COLO668 (cell line): ENCODE results near the gene FANCC.

ENCODE experiments used
- DNase-seq: peaks from one replicate; lab custom pipeline; 2025; ENCODE audit not compliant: unreplicated experiment; lab: John Stamatoyannopoulos, UW

FANCC gene

GRCh38 chr9:95127249-95128176 is 190.0 kb downstream of the FANCC start:
- peak; percentile 83 for DNase-seq

DNA sequence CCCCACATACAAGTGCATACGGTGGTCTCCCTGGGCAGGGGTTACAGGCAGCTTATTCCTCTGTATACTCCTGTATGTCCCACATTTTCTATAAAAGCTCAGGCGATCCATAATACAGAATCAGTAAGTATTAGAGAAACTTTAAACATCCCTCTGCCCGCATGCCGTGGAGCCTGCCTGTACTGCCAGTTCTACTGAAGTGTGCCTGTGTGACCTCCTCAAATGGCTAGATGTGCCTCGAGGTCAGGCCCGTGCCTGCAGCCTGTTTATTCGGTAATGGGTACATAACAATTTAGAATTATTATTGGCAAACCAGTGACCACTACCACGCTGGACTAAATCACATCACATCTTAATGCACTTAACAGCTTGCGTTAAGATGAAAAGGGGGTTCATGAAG is 190.8 kb downstream of the FANCC start:
- DNase-seq, result no peak

DNA sequence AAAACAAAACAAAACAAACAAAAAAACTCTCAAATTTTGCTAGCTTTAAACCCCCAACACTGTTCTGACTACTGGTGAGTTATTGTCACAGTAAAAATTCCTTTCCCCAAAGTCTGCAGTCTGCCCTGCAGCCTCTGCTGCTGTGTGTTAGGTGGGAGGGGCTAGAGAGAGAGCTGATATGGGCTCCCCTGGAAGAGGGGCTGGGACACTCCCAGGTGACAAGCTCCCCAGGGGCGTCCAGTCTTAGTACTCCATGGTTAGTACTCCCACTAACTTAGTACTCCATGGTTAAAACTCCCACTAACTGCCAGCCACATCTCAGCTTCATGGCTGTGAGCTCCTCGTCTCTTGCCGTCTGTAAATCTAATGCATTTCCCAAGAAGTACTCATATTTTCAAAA is 191.9 kb downstream of the FANCC start:
- DNase-seq, result no peak

GRCh38 chr9:95124582-95125367 is 192.7 kb downstream of the FANCC start:
- DNase-seq, result peak; percentile 11

DNA sequence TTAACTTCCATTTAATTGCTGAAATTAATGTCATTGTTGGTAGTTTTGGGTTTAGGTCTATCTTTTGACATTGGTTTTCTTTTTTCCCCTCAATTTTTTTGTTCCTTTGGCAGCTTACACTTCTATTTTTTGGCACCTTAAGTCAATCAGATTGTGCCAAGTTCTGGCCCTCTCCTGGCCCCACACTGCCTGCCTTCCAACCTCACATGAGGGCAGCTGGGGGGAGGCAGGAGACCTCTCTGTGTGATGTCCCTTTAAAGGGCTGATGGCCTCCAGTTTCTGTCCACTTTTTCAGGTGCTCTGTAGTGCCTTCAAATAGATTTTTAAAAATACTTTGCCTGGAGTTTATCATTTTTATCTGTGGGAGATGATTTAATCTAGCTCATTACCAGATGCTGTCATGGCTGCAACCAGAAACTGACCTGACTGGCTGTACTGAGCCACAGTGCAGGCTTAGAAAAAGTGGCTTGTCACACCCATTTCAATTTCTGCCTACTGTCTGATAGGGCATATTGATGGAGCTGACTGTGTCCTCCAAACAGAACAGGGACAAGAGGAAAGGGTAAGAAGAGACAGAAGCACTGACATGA is 196.6 kb downstream of the FANCC start:
- no peak for DNase-seq

- DNase-seq, result no peak
These were observed 198.9 kb downstream of the FANCC start for GRCh38 chr9:95118596-95118995.

DNA sequence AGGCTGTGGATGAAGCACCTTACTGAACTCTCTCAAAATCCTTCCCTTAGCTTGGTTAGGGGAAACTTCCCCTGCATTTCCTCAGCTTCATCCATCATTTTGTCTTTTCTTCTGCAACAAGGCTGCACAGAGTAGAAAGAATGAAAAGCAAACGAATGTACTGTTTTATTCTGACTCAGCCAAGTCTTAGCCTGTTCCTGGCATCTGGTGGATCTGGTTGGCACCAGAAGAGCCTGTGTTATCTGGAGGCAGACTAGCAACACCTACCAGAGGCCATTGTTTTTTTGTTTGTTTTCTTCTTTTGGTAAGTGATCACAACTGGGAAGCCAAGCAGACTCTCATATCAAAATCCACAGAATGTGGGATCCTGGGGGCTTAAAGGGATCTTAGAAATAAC is 200.7 kb downstream of the FANCC start:
- DNase-seq, result no peak

GRCh38 chr9:95116002-95116807 is 201.3 kb downstream of the FANCC start:
- DNase-seq, result no peak

DNA sequence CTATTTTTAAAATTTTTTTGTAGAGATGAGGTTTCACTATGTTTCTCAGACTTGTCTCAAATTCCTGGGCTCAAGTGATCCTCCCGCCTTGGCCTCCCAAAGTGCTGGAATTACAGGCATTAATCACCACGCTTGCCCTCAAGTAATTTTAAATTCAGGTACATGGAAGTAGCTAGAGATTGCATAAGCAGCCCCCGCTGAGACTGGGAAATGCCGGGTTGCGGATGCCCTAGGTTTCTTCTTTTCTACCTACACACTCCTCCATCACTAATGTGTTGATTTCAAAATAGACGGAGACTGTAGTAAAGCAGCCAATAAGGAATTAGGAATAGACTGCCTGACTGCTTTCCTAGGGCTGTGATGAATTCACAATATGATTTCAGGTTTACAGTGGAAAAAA is 202.4 kb downstream of the FANCC start:
- DNase-seq, result no peak

DNA sequence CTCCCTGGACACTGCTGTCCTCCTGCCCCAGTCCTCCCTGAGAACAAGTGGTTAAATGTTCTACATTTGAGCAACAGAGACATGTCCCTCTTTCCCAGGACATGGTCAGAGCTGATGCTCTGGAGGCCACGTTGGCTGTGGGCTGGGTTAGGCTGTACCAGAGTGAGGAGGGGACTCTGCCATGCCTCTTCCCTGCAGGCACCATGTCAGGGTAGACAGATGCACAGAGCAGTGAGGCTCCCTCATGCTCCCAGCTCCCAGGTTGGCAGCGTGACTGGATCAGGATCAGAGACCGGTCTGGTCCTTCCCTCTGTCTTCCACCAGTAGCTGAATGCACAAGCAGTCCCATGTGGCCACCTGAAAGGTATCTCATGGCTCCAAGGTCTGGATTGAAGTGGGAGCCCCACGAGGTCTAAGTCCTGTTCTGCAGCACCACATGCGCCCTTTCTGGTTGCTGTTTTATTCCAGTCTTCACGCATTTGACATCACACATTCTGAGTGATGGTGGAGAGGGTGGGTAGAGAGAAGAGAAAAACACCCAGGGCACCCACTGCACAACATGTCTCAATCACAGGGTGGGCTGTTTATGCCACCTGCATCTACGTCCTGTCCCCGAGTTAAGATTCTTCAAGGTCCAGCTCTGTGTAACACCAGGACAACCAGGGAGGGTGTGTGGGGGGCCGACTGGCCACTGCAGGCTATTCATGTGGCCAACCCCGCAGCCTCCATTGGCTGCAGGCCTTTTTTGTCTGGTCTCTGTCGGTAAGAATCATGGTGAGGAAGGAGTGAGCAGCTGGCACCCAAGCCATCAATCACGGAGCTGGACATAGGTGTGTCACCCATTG is 204.9 kb downstream of the FANCC start:
- DNase-seq, result no peak

DNA sequence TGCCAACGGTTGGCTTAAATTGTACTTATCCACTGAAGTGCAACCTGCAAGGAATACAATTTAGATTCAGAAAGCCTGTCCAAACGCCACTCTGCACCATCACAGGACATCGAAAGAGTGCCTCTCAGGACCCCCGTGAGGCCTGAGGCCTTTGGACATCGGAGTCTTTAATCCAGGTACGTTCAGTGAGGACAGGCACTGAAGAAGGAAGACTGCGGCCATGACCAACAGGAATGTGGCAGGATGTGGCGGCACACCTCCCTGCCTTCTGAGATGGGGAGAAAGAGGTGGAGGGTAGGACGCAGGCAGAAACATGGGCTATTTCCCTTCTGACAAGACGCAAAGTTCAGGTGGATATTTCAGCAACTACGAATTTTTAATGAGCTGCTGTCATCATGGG is 205.8 kb downstream of the FANCC start:
- DNase-seq, result no peak

DNA sequence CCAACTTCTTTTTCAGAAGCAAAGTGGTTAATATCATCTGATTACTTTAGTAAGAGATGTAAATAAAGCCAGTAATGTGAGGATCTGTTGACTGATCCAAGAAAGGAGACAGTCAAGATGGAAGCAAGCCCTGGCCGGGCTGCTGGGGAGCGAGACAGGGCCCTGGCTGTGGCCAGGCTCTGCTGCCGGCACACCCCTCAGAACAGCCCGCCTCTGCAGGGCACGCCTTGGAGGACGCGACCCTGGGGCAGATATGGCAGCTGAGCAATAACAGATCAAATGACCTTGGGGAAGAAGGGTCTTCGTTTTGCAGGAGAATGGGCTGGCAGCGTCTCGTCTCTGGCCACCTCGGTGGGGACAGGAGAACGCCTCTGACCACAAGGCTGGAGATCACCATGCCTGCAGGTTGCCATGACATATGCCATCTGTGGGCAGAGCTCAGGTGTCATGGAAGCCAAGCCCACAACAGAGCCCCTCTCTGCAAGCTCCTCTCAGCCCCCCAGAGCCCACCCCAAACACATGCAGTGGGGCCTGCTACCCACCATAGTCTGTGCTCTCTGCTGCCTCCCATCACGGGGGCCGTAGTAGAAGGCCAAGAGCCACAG is 206.5 kb downstream of the FANCC start:
- DNase-seq, result no peak

DNA sequence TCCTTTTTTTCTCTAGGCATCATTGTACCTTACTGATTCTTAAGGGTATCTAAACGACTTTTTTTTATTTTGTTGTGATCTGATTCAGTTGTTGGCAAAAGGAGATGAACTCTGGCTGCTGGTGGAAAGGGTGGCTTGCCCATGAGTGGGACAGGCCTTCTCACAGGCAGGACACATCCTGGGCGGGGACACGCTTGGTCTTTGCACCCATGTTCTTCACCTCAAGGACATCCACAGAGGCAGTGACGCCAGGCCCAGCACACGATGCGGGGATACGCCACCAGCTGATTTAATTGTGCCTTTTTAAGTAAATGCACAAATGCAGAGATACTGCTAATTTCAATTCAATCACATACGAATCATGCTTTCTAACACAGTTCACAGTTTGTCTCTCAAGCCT is 208.1 kb downstream of the FANCC start:
- DNase-seq, result no peak

DNA sequence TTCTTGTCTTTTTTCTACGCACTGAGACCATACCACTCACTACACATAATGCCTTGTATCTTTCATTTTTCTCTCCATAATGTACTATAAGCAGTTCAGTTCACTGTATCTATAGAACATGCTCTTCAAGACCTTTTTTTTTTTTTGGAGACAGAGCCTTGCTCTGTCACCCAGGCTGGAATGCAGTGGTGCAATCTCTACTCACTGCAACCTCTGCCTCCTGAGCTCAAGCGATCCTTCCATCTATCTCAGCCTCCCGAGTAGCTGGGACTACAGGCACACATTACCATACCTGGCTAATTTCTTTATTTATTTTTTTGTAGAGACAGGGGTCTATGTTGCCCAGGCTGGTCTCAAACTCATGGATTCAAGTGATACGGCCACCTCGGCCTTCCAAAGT is 208.7 kb downstream of the FANCC start:
- no peak for DNase-seq

GRCh38 chr9:95107976-95108375 is 209.5 kb downstream of the FANCC start:
- no peak for DNase-seq

DNA sequence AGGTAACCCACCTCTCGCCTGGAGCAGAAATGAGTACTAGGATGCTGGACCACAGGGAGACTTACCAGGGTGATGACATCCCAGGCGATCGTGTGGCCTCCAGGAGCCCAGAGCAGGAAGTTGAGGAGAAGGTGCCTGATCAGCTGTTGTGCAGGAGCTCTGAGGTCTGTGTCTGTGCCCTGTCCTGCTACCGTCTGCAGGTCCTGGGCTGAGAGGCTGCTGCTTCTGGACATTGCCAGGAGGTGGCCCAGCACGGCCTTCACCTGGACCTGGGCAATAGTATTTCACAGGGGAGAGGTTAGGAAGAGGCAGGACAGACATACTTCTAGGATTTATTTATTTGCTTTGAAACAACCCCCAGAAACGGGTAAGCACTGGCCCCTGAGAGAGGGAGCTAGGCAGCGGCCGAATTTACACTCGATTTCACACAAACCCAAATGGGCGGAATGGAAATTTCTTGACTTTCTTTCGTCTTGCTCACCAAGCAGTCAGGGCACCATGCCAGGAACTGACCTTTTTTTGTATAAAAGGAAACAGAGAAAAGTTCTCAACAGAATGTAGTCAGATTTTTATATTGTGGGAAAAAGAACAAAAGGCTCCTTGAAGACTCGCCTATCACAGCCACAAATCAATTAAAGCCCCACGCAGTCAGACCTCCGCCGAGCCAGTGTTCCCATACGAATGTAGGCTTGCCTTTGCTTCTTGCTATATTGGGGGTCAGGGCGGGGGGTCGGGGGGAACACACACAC is 210.3 kb downstream of the FANCC start:
- DNase-seq, result no peak

DNA sequence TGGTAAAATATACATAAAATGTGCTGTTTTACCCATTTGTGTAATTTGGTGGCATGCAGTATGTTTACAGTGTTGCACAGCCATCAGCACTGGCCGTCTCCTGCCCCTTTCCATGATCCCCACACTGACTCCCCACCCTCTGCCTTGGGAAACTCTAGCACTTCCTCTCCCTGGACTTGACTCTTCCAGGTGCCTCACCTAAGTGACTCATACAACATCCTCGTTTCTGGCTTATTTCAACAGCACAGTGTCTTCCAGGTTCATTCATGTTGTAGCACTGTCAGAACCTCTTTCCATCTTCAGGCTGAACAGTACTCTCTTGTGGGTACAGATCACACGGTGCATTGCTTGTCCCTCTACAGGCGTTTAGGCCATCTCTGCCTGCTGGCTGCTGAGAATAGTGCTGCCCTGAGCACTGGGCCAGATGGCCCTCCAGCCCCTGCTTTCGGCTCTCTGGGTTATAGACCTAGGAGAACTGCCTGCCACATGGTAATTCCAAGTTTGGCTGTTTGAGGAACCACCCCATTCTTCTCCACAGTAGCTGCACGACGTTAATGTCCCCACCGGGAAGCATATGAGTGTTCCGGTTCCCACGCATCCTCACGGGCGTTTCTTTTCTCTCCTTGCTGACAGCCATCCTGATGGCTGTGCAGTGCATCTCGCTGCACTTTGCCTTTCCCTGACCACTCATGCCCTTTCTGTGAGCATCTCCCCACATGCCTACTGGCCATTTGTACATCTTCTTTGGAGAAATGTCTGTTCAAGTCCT is 211.8 kb downstream of the FANCC start:
- DNase-seq, result no peak

DNA sequence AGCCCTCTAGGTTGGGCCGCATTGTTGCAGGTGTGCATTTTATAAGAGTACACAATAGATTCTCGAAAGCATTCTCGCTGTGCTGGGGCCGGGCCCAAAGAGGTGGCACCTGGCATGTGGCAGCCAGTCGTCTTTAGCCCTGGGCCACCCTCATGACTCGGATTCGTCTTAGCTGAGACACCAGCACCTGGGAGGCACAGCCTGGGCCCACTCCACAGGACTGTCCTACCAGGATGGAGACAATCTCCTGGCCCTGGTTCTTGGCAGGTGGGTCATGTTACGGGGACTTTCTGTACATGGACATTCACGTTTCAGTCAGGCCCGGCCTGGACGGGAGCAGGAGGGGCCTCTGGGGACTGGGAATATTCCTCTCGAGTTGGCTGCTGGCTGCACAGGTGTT is 212.5 kb downstream of the FANCC start:
- DNase-seq, result no peak
